Measurements from ENCODE around the gene NTN1.

NTN1 gene

DNA sequence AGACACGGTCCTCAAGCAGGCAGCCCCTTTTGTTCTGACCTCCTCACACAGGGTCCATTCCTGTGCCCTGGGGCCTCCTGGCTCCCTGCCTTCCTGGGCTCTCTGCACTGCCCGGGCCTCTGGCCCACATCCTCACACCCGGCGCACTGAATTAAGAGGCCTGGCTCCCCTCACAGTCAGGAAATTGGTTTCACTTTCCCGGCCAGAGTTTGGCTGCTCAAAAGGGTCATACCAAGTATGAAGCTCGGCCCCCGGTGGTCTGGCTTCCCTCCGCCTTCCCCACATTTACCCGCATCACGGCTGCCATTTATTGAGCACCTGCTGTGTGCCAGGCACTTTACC, 220.0 kb downstream of the NTN1 start:
- Histone ChIP-seq H3K27ac (ENCODE audit: low read depth, low read length) (no peak overlapping the region), H3K9me3 (ENCODE audit: control insufficient read depth, insufficient read depth, low read length) (no peaks in the 10 kb centered on the region), H3K36me3 (ENCODE audit: control insufficient read depth, low read length) (no peaks in the 10 kb centered on the region), H3K9me2 (replicated peaks; ENCODE audit: control insufficient read depth, low read length) (no peaks in the 10 kb centered on the region), H3F3A (ENCODE audit: control insufficient read depth, insufficient read depth) (no peaks in the 10 kb centered on the region), H3K4me3 (ENCODE audit: low read length) (no peak overlapping the region), H4K20me1 (ENCODE audit: control insufficient read depth, insufficient read depth, low read depth, low read length) (no peaks in the 10 kb centered on the region), H3K79me2 (ENCODE audit: control insufficient read depth, low read length) (no peaks in the 10 kb centered on the region), H3K4me1 (ENCODE audit: control insufficient read depth, low read length) (peaks cover 16% of the 10 kb centered on the region), H3K27me3 (ENCODE audit: control insufficient read depth, low read length) (peaks cover 2% of the 10 kb centered on the region; the same call in 1 of the 2 replicates), H3K4me2 (ENCODE audit: low read length) (no peak overlapping the region)
- TF ChIP-seq CTCF (IDR thresholded peaks at IDR 0.05; ENCODE audit: low read depth, low read length, poor library complexity, severe bottlenecking) (no peak), EZH2phosphoT487 (IDR thresholded peaks at IDR 0.05; ENCODE audit: borderline replicate concordance, low read length) (no peak)

GRCh38 chr17:9241774-9242496, 220.6 kb downstream of the NTN1 start:
- no peak overlapping the region for H3K27ac ChIP-seq (ENCODE audit: low read depth, low read length)
- peaks cover 16% of the 10 kb centered on the region for H3K4me1 ChIP-seq (ENCODE audit: control insufficient read depth, low read length)
- no peak overlapping the region for H3K4me2 ChIP-seq (ENCODE audit: low read length)
- no peaks in the 10 kb centered on the region for H3K9me2 ChIP-seq (replicated peaks; ENCODE audit: control insufficient read depth, low read length)
- no peaks in the 10 kb centered on the region for H4K20me1 ChIP-seq (ENCODE audit: control insufficient read depth, insufficient read depth, low read depth, low read length)
- no peaks in the 10 kb centered on the region for H3K36me3 ChIP-seq (ENCODE audit: control insufficient read depth, low read length)
- no peaks in the 10 kb centered on the region for H3F3A ChIP-seq (ENCODE audit: control insufficient read depth, insufficient read depth)
- H3K27me3 ChIP-seq (ENCODE audit: control insufficient read depth, low read length), result peaks cover 2% of the 10 kb centered on the region; the same call in 1 of the 2 replicates
- H3K4me3 ChIP-seq (ENCODE audit: low read length), result no peak overlapping the region
- no peaks in the 10 kb centered on the region for H3K79me2 ChIP-seq (ENCODE audit: control insufficient read depth, low read length)
- H3K9me3 ChIP-seq (ENCODE audit: control insufficient read depth, insufficient read depth, low read length), result no peaks in the 10 kb centered on the region
- TF ChIP-seq CTCF (IDR thresholded peaks at IDR 0.05; ENCODE audit: low read depth, low read length, poor library complexity, severe bottlenecking) (no peak), EZH2phosphoT487 (IDR thresholded peaks at IDR 0.05; ENCODE audit: borderline replicate concordance, low read length) (no peak)

DNA sequence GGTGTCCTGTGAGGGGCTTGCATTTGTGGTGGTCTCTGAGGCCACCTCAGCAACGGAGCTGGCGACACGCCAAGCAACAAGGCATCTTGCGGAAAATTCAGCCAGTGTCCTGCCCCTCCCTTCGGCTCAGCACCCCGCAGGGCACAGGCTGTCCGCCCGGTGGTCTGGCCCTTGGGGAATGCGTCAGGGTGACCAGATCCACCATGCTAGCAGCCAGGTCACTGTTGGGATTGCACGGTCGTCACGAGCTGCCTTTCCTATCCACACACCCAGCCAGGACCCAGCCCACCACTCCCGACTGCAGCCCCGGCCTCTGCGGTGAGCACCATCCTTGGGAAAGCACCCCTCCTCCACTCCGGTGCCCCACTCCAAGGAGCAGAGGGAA, 221.2 kb downstream of the NTN1 start:
- TF ChIP-seq CTCF (IDR thresholded peaks at IDR 0.05; ENCODE audit: low read depth, low read length, poor library complexity, severe bottlenecking), result no peak
- TF ChIP-seq EZH2phosphoT487 (IDR thresholded peaks at IDR 0.05; ENCODE audit: borderline replicate concordance, low read length), result no peak
- no peaks in the 10 kb centered on the region for H4K20me1 ChIP-seq (ENCODE audit: control insufficient read depth, insufficient read depth, low read depth, low read length)

More for the DNA sequence above, 221.2 kb downstream of the NTN1 start:
- H3K9me3 ChIP-seq (ENCODE audit: control insufficient read depth, insufficient read depth, low read length), result no peaks in the 10 kb centered on the region
- no peaks in the 10 kb centered on the region for H3F3A ChIP-seq (ENCODE audit: control insufficient read depth, insufficient read depth)
- peaks cover 16% of the 10 kb centered on the region for H3K4me1 ChIP-seq (ENCODE audit: control insufficient read depth, low read length)
- H3K4me2 ChIP-seq (ENCODE audit: low read length), result no peak overlapping the region
- no peak overlapping the region for H3K4me3 ChIP-seq (ENCODE audit: low read length)
- no peaks in the 10 kb centered on the region for H3K79me2 ChIP-seq (ENCODE audit: control insufficient read depth, low read length)
- no peaks in the 10 kb centered on the region for H3K36me3 ChIP-seq (ENCODE audit: control insufficient read depth, low read length)
- H3K27me3 ChIP-seq (ENCODE audit: control insufficient read depth, low read length), result peaks cover 2% of the 10 kb centered on the region; the same call in 1 of the 2 replicates
- H3K9me2 ChIP-seq (replicated peaks; ENCODE audit: control insufficient read depth, low read length), result no peaks in the 10 kb centered on the region
- no peak overlapping the region for H3K27ac ChIP-seq (ENCODE audit: low read depth, low read length)

All from DOHH2 (cell line).